HCT116 (cell line): ENCODE data around the gene GSTM5.
"Not testable (repeated sequence)": the region's sequence is repeated elsewhere in the genome, so short reads cannot be mapped to it uniquely, and the experiment has no call there.

ENCODE experiments used
- EGR1 ChIP-seq: IDR thresholded peaks from 2 replicates; pipeline ENCODE4 v1.6.1; 2012; ENCODE audit warnings: low read depth
- EZH2 ChIP-seq: fragments of 200-600 bp; sonication (generic); IDR thresholded peaks from 2 replicates; pipeline ENCODE4 v1.6.1; 2017; ENCODE audit warnings: antibody characterized with exemption, mixed run types
- POLR2AphosphoS5 ChIP-seq: IDR thresholded peaks from 2 replicates; pipeline ENCODE4 v1.6.1; 2011; ENCODE audit warnings: mild to moderate bottlenecking, low read depth, low read length, moderate library complexity
- TF ChIP-seq, protein P1 (sequence below), 3 experiments: fragments of 200-600 bp in 1 of 3; sonication (generic) in 1 of 3; IDR thresholded peaks in 2 of 3; conservative IDR thresholded peaks in 1 of 3; 2 replicates each; pipeline ENCODE4 v1.5.1; 2012 to 2017; ENCODE audit warnings: low read depth in 2 of 3, low read length in 2 of 3, antibody characterized with exemption in 1 of 3, borderline replicate concordance in 1 of 3, control low read depth in 1 of 3, mild to moderate bottlenecking in 1 of 3, mixed read lengths in 1 of 3, mixed run types in 1 of 3, moderate library complexity in 1 of 3; ENCODE audit not compliant: insufficient read depth in 1 of 3

GRCh38 chr1:109684777-109685176 lies 27.3 kb upstream of the GSTM5 start:
- TF ChIP-seq, protein P1, sequence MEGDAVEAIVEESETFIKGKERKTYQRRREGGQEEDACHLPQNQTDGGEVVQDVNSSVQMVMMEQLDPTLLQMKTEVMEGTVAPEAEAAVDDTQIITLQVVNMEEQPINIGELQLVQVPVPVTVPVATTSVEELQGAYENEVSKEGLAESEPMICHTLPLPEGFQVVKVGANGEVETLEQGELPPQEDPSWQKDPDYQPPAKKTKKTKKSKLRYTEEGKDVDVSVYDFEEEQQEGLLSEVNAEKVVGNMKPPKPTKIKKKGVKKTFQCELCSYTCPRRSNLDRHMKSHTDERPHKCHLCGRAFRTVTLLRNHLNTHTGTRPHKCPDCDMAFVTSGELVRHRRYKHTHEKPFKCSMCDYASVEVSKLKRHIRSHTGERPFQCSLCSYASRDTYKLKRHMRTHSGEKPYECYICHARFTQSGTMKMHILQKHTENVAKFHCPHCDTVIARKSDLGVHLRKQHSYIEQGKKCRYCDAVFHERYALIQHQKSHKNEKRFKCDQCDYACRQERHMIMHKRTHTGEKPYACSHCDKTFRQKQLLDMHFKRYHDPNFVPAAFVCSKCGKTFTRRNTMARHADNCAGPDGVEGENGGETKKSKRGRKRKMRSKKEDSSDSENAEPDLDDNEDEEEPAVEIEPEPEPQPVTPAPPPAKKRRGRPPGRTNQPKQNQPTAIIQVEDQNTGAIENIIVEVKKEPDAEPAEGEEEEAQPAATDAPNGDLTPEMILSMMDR (IDR thresholded peaks at IDR 0.05 in 2 of 3, conservative IDR thresholded peaks at IDR 0.05 in 1 of 3; ENCODE audit: borderline replicate concordance in 1 of 3, insufficient read depth in 1 of 3, low read depth in 2 of 3, low read length in 2 of 3) = not testable (repeated sequence)
- not testable (repeated sequence) for TF ChIP-seq POLR2AphosphoS5, EZH2, EGR1
